K562 (cell line): ENCODE measurements around the gene RO60. TPM values are rescaled to one million over a fixed set of nuclear protein-coding genes. Genes with fewer than 3 reads are reported as not detected.
A peak's percentile ranks its signal among the peaks of the same experiment; 100 is the strongest.

Experiments used
- ARHGAP35 ChIP-seq: fragments of 450-650 bp; IDR thresholded peaks from 2 replicates; pipeline ENCODE4 v1.6.1; 2018; ENCODE audit not compliant: partially characterized antibody
- CREB1 ChIP-seq, 2 experiments: sonication (generic) in 1 of 2; formaldehyde crosslinking in 1 of 2; IDR thresholded peaks; 2 replicates each; pipeline versions ENCODE4 v1.6.1 to v1.8.0; 2012 to 2022; ENCODE audit warnings: inconsistent platforms in 1 of 2, mild to moderate bottlenecking in 1 of 2, missing genetic modification reagents in 1 of 2, moderate library complexity in 1 of 2
- CREBBP ChIP-seq: IDR thresholded peaks from one replicate; pipeline ENCODE4 v1.6.1; 2012; ENCODE audit warnings: low read depth, mild to moderate bottlenecking, control low read depth, inconsistent platforms, low read length
- ESRRB ChIP-seq: fragments of 250-450 bp; sonication (Bioruptor Pico); IDR thresholded peaks from 2 replicates; pipeline ENCODE4 v1.5.0; 2020; ENCODE audit warnings: mild to moderate bottlenecking, moderate library complexity, borderline replicate concordance
- FOXJ3 ChIP-seq: sonication (generic); formaldehyde crosslinking; IDR thresholded peaks from 2 replicates; pipeline ENCODE4 v1.4.0; 2020; ENCODE audit warnings: mild to moderate bottlenecking, missing genetic modification reagents
- HDAC1 ChIP-seq, 2 experiments: fragments of 450-650 bp; IDR thresholded peaks; 2 replicates each; pipeline ENCODE4 v1.6.1; 2016 to 2017; ENCODE audit warnings: inconsistent platforms in 1 of 2, mild to moderate bottlenecking in 1 of 2, moderate library complexity in 1 of 2
- HOMEZ ChIP-seq: fragments of 250-450 bp; sonication (Bioruptor Pico); IDR thresholded peaks from 2 replicates; pipeline ENCODE4 v1.4.0; 2020; ENCODE audit warnings: mild to moderate bottlenecking, moderate library complexity
- HOXB6 ChIP-seq: fragments of 250-450 bp; sonication (Bioruptor Pico); IDR thresholded peaks from 2 replicates; pipeline ENCODE4 v1.5.1; 2022; ENCODE audit warnings: mild to moderate bottlenecking, borderline replicate concordance
- KDM2B ChIP-seq: fragments of 250-450 bp; sonication (Bioruptor Pico); IDR thresholded peaks from 2 replicates; pipeline ENCODE4 v1.8.0; 2021; ENCODE audit warnings: mild to moderate bottlenecking, moderate library complexity
- NFYB ChIP-seq: IDR thresholded peaks from 2 replicates; pipeline ENCODE4 v1.6.1; 2011; ENCODE audit warnings: mild to moderate bottlenecking, moderate library complexity; ENCODE audit not compliant: insufficient read length; ENCODE audit errors: extremely low read depth
- NR2C1 ChIP-seq, 2 experiments: fragments of 450-650 bp; IDR thresholded peaks; 2 replicates each; pipeline ENCODE4 v1.6.1; 2017; ENCODE audit warnings: mild to moderate bottlenecking in 2 of 2, antibody characterized with exemption in 1 of 2, inconsistent platforms in 1 of 2, missing compliant biosample characterization in 1 of 2, missing genetic modification characterization in 1 of 2
- OTX1 ChIP-seq: fragments of 450-650 bp; formaldehyde crosslinking; IDR thresholded peaks from 2 replicates; pipeline ENCODE4 v1.4.0; 2022; ENCODE audit warnings: mild to moderate bottlenecking
- RFX1 ChIP-seq: fragments of 450-650 bp; IDR thresholded peaks from 2 replicates; pipeline ENCODE4 v1.6.1; 2016; ENCODE audit warnings: mild to moderate bottlenecking, moderate library complexity
- SIN3A ChIP-seq, 2 experiments: fragments of 150-350 bp in 1 of 2; IDR thresholded peaks; 2 replicates each; pipeline ENCODE4 v1.6.1; 2011 to 2016; ENCODE audit warnings: borderline replicate concordance in 2 of 2, low read depth in 2 of 2, low read length in 2 of 2, mild to moderate bottlenecking in 2 of 2, moderate library complexity in 2 of 2; ENCODE audit not compliant: control insufficient read depth in 1 of 2
- SMC3 ChIP-seq: conservative IDR thresholded peaks from 2 replicates; pipeline ENCODE4 v1.6.1; 2011; ENCODE audit warnings: low read depth, low read length, improper control_type of control experiment; ENCODE audit not compliant: insufficient read depth
- TSHZ1 ChIP-seq: fragments of 250-450 bp; sonication (Bioruptor Pico); IDR thresholded peaks from 2 replicates; pipeline ENCODE4 v1.4.0; 2020; ENCODE audit warnings: mild to moderate bottlenecking, moderate library complexity
- ZBTB8A ChIP-seq: fragments of 450-650 bp; IDR thresholded peaks from 2 replicates; pipeline ENCODE4 v1.6.1; 2018; ENCODE audit warnings: mild to moderate bottlenecking, moderate library complexity; ENCODE audit not compliant: partially characterized antibody
- ZNF184 ChIP-seq: sonication (generic); formaldehyde crosslinking; IDR thresholded peaks from 2 replicates; pipeline ENCODE4 v1.5.0; 2020; ENCODE audit warnings: missing genetic modification reagents
- ZNF586 ChIP-seq: fragments of 450-650 bp; formaldehyde crosslinking; conservative IDR thresholded peaks from 2 replicates; pipeline ENCODE4 v1.4.0; 2020; ENCODE audit warnings: mild to moderate bottlenecking, moderate library complexity
- polyA plus RNA-seq, 8 experiments: library from polyadenylated mRNA; depleted of rRNA in 4 of 8; stranded (reverse) in 5 of 8; unstranded in 3 of 8; fragments of >200 nt; fragmentation: Nextera tagmentation in 2 of 8; fragmentation: Illumina TruSeq in 1 of 8; extraction: Ambion mirVana in 2 of 8; extraction: Trizol in 1 of 8; gene quantifications; 2 replicates each; pipeline versions ENCODE4 v1.2.1 to v1.2.3, GENCODE V29; 2011 to 2014; ENCODE audit warnings: inconsistent platforms in 1 of 8, missing spikeins in 1 of 8
- total RNA-seq, 7 experiments: library from RNA; depleted of rRNA in 6 of 7; stranded (reverse); fragments of >200 nt in 6 of 7; fragmentation: Illumina TruSeq in 2 of 7; extraction: Trizol in 2 of 7; gene quantifications; 2 replicates each; pipeline versions ENCODE4 v1.2.1 to v1.2.3, GENCODE V29; 2011 to 2021; ENCODE audit warnings: low replicate concordance in 1 of 7

The RO60 gene
- total and polyA plus RNA-seq, 9 of the 15 experiments (the other 6 are each of a cell fraction or from before 2014, with no cell fraction given) = 24.9 to 187 (median 101) TPM

DNA sequence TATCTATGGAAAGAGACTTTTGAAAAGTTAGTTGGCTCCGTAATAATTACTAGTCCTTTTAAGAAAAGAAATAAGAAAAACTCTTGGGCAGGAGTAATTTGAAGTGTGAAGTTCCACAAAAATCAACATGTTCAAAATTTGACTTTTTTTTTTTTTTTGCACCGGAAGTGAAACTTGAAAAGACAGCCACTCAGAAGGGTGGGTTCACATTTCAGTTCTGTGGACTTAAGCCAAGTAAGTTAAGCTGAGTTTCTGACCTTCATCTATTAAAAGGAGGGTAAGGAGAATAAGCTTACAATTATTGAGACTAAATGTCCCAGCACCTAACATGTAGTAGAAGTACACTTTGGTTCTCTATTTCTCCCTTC lies 11.0 kb downstream of the RO60 start (continued):
- TF ChIP-seq OTX1 (no peak), CREB1 (IDR thresholded peaks at IDR 0.05) (no peak), CREB1 (CRISPR knock-in tag; IDR thresholded peaks at IDR 0.05) (no peak), ZNF586 (CRISPR knock-in tag) (no peak), CREBBP (no peak), ARHGAP35 (no peak), SIN3A (IDR thresholded peaks at IDR 0.05; ENCODE audit: borderline replicate concordance in 2 of 2, control insufficient read depth in 1 of 2, low read depth in 2 of 2, low read length in 2 of 2) (no peak), ZNF184 (no peak), KDM2B (CRISPR knock-in tag) (no peak), HOMEZ (CRISPR knock-in tag) (no peak), NR2C1 (IDR thresholded peaks at IDR 0.05) (peak; percentile 89), NR2C1 (tag; IDR thresholded peaks at IDR 0.05) (peak; percentile 73), RFX1 (no peak), ESRRB (CRISPR knock-in tag) (no peak), FOXJ3 (CRISPR knock-in tag) (no peak), ZBTB8A (no peak), NFYB (no peak), SMC3 (no peak), HDAC1 (IDR thresholded peaks at IDR 0.05) (no peak), HOXB6 (CRISPR knock-in tag) (no peak), TSHZ1 (CRISPR knock-in tag) (no peak)
